Cardiac septum (tissue), 1 donor: ENCODE measurements around the gene LAMC3. TPM values are rescaled to one million over a fixed set of nuclear protein-coding genes. Genes with fewer than 3 reads are reported as not detected.

Experiments used
- DNase-seq: peaks from one replicate; pipeline ENCODE4 v3.0.0-alpha.2; 2020; ENCODE audit warnings: low spot score
- intact Hi-C: fragments of 100-400 bp; cut with DNase I; formaldehyde crosslinking; loops from one replicate; pipeline ENCODE4 v1.14.0; 2022
- total RNA-seq: library from RNA; stranded (reverse); fragmentation: NEBNext Ultra II Directional; extraction: Animal tissue kit (Norgen Biotek cat#: 25700); gene quantifications from one replicate; pipeline ENCODE4 v1.2.1, GENCODE V29; 2021
- donor health status: DM: no; HTN: no; CAD: no.

The LAMC3 gene
- total RNA-seq, 1 donor from 2014 or later: 0.89 TPM

DNA sequence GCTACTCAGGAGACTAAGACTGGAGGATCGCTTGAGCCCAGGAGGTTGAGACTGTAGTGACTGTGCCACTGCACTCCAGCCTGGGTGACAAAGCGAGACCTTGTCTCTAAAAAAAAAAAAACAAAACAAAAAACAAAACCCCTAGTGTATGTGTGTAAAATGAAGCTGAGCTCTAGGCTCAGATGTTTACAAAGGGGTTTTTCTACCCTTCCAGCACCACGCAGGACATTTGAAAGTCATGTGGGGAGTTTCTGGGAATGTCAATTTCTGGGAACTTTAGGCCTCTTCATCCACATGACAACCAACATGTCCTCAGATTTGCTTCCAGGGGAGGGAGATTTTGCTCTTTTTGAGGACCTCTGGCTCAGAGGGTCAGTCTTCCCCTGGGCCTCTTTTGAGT is 44.9 kb downstream of the LAMC3 start:
- no peak for DNase-seq
- intact Hi-C loops: no loop called here

DNA sequence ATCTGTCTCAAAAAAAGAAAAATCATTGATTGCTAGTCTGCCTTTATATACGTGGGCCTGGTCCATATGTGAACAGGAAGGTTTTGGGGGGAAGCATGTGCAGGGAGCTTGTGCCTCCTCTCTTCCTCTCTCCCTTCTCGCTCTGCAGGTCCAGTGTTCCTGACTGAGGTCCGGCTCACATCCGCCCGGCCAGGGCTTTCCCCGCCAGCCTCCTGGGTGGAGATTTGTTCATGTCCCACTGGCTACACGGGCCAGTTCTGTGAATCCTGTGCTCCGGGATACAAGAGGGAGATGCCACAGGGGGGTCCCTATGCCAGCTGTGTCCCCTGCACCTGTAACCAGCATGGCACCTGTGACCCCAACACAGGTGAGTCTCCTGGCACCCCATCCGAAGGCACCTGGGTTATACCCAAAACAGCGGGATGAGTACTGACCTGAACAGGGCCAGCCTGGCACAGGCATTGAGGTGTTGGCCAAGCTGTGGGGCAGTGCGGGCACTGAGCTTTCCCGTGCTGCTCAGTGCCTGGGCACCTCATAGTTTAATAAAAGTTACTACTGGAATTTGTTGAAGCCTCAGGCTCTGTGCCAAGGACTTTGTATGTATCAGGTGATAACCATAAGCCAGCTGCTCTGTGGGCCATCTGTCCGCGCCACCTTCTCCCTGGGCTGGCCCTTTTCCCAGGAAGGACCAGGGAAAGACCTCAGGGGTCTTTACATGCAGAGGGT is 48.0 kb downstream of the LAMC3 start:
- DNase-seq: no peak
- intact Hi-C loops: loop anchor here (5.0 kb wide), 2 partner anchors 70 to 280 kb away; partner anchors contain the start of gene NUP214

DNA sequence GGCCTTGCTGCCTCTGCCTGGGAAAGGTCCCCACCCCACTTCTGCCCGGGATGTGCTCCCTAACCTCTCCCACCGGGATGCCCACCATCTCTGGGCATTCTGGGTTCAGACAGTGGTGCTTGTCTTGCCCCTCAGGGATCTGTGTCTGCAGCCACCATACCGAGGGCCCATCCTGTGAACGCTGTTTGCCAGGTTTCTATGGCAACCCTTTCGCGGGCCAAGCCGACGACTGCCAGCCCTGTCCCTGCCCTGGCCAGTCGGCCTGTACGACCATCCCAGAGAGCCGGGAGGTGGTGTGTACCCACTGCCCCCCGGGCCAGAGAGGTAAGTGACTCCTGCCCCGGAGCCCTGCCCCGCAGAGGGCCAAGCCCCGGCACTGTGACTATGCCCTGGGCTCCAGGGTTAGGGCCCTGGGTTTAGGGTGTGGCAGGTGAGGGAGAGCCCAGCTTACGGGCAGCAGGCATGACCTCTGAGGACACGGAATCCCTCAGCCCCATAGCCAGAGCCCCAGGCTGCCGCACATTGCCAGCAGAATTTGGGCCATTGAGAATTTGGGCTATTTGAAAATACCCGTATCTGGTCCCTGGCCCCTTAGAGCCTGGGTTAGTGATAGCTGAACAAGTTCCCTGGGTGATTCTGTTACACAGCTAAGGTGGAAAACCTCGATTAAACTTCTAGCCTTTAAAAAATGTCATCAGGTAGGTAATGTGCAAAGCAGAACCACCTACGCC is 52.1 kb downstream of the LAMC3 start:
- no peak for DNase-seq
- intact Hi-C loops: no loop called here

DNA sequence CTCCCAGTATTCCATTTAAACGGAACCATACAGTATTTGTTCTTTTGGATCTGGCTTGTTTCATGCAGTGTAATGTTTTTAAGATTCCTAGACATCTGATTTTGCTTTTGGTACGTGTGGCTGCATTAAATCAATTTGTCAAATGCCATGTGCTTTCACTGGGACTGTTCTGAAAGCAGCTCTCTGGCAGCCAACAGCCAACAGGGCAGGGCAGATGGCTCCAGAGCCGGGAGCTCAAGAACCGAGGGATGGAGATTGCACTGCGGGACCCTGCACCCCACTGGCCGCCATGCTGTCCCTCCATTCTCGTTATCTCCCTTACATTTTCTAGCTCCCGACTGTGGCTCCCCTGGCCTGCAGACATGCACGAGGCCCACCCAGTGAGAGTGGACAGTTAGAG is 54.0 kb downstream of the LAMC3 start:
- DNase-seq: no peak
- intact Hi-C loops: no loop called here

DNA sequence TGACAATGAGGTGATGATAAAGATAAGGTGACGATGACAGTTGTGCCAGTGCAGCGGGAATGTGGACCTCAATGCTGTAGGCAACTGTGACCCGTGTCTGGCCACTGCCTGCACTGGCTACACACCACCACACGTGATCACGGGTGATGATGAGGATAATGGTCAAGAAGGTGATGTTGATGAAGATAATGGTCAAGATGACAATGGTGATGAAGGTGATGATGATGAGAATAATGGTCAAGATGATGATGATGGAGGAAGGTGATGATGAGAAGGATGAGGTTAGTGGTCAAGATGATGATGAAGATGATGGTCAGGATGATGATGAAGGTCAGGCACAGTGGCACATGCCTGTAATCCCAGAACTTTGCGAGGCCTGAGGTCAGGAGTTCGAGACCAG is 56.6 kb downstream of the LAMC3 start:
- no peak for DNase-seq
- intact Hi-C loops: no loop called here

DNA sequence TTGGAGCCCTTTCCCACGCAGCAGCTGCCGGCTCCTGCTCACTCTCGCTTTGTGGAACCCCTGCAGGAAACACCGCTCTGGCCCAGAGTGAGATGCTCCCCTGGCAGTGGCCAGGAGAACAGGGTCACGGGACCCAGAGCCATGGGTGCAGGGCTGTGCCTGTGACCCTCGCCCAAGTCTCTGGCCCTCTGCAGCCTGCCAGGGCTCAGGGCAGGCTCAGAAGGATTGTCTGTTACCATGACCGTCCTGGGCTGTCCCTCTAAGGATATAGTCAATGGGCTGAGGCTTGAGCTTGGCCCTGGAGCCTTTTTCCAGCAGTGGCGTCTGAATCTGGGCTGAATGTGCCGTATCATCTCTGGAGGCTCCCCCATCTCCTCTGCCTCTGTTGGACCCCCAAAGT is 58.7 kb downstream of the LAMC3 start:
- no peak for DNase-seq
- intact Hi-C loops: no loop called here

DNA sequence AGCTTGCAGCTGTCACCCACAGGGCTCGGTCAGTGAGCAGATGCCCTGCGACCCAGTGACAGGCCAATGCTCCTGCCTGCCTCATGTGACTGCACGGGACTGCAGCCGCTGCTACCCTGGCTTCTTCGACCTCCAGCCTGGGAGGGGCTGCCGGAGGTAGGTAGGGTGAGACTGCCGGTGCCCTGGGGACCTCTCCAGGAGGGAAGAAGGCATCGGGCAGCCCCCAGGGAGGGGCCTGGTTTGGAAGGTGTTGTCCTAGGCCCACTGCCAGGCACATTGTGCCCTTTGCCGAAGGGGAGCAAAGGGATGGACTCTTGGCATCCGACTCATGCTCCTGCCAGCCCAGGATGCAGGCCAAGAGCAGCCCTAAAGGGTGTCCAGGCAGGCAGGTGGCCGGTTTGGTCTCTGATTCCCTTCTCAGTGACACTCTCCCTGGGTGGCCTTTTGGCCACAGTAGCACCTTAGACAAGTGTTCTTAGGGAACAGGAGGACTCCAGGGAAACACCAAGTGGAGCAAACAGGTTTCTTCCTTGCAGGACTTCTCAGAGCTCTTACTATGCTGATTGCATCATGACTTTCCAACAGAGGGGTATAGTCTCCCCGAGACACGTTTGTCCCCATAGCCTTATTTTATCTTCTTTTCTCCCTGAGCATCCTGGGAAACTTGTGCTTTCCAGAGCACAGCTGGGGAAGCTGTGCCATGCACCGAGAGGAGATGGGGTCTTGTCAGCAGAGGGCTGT is 59.3 kb downstream of the LAMC3 start:
- no peak for DNase-seq
- intact Hi-C loops: no loop called here

DNA sequence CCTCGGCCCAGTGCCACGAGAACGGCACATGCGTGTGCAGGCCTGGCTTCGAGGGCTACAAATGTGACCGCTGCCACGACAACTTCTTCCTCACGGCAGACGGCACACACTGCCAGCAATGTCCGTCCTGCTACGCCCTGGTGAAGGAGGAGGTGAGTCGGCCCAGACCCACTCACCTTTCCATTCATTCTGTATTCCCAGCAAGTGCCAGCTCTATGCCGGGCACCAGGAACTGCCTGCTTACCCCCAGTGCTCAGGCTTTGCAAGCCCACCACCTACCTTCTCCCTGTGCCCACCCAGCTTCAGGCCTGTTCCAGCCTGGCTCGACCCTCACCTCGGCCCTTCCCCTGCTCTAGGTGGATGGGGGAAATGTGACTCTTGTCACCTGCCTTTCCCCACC is 60.7 kb downstream of the LAMC3 start:
- intact Hi-C loops: no loop called here
- DNase-seq: no peak

DNA sequence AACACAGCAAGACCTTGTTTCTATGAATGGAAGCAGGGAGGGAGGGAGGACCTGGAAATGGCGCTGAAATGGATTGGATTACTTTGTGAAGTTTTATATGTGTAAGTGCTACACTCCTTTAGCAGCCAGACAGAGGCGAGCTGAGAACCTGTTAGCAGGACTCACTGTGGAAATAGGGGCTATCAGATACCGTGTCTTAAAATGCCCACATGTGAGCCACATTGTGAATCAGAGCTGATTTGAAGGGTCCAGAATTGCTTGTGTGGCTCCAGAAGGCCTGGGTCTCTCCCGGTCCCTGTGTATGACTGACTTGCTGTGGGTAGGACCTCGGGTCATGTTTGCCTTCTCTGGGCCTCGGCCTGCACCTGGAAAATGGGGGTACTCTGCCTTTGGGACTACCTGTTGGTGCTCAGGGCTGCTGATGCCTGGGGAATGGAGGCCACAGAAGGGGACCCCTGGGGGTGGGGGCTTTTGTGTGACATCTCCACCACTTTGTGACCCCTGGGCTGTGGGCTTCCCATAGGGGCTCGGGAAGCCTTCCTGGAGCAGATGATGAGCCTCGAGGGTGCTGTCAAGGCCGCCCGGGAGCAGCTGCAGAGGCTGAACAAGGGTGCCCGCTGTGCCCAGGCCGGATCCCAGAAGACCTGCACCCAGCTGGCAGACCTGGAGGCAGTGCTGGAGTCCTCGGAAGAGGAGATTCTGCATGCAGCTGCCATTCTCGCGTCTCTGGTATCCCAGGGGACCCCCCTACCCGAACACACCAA is 63.3 kb downstream of the LAMC3 start:
- no peak for DNase-seq
- intact Hi-C loops: no loop called here

DNA sequence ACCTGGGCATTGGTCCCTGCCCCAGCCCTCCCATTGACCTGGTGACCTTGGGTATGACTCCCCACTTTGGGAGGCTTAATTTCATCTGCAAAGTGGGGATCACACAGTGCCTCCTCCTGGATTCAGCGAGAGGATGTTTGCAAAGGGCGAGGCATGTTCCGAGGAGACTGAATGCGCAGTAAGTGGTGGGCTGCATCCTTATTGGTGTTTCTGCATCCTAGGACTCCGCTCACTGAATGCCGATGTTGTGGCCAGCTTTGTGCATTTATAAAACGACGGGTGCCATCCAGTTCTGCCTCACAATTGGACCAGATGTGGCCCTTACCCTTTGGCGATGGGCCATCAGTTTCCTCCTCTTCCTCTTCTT is 63.9 kb downstream of the LAMC3 start:
- intact Hi-C loops: no loop called here
- no peak for DNase-seq

DNA sequence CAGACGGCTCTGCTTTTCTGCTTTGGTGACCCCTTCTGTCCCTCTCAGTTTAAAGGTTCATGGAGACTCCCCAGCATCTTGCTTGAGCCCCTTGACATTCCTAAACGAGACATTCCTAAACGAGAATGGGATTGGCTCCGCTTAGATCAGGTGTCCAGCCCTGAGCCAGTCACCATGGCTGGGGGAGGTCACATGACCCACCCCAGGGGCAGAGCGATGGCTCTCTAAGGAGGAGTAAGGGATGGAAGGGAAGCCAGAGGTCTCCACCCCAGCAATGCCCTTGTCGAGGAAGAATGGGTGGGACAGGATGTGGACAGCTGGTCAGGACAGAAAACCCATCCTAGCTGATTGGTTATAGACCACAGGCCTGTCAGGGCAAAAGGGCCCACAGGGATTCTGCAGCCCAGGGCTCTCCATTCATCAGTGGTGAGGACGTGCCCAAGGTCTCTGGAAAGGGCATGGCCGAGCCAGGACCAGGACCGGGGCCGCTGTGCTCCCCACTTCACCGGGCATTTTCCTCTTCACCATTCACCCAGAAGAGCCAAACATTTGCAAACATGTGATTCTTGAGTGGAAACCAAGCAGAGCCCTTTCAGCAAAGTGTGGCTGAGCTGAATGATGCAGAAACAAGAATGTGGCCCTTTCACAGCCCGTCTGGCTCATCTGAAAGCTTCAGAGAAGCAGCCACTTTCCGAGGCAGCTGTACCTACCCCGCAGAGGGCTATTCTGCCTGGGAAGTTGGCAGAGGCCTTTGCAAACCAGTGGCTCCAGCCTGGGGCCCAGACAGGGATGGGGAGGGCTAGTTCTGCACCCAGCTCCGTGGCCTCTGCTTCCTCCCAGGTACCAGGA is 67.6 kb downstream of the LAMC3 start:
- intact Hi-C loops: no loop called here
- DNase-seq: no peak

DNA sequence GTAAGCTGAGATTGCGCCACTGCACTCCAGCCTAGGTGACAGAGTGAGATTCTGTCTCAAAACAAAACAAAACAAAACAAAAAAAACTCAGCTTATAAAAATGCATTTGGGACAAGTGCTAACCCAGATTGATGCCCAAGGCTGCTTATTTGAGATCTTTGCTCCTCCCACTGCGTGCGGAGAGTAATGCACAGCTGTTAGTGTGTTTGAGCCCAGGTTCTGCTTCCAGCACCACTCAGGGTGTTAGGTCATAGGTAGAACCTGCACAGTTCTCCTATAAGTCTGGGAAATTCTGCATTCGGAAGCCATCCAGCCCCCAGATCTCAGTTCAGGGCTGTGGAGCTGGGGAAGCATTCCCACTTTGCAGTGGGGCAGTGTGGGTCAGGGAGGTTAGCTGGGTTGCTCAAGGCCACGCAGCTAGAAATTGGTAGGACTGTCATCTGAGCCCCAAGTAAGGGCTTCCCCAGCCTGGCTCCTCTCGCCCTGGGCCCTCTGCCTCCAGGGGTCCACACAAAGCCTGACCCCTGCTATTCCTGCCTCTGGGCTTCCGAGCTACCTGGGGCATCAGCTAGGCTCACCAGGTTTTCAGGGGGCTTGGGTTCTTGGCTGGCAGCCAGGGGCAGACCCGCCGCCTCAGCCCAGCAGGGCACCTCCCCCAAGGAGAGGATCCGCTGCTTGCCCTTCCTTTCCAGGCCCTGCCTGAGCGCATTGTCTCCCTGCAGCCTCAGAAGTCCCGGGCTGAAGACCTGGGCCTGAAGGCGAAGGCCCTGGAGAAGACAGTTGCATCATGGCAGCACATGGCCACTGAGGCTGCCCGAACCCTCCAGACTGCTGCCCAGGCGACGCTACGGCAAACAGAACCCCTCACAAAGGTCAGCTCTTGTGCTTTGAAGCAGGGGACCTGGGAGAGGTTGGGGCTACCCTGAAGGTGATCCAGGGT is 69.7 kb downstream of the LAMC3 start:
- intact Hi-C loops: no loop called here
- DNase-seq: no peak

DNA sequence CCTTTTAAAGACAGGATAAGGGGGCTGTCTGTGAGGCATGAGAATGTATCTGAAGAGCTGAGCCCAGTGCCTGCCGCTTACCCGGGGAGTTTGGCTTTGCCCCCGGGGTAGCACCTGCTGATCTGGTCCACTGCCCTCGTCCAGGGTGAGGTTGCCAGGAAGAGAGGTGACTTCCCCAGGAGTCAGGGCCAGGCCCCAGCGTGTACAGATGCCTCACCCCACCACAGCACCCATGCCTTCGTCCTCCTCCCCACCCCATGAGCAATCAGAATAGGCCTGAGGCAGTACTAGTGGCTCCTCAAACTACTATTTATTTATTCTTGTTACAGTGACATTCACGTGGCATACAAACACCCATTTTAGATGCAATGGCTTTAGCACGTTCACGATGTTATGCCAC is 71.6 kb downstream of the LAMC3 start:
- intact Hi-C loops: no loop called here

DNA sequence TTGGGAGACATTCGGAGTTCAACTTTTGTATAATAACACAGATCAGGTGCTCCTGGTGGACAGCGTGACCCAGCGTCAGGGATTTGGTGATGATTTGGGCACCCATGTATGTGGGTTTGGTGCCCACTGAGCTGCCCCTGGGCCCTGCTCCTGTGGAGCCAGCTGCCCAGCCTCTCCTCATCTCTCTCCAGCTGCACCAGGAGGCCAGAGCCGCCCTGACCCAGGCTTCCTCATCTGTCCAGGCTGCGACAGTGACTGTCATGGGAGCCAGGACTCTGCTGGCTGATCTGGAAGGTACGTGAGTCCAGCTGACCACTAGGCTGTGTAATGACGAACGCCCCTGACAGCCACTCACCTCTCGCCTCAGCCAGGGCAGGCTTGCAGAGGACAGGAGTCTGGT is 72.9 kb downstream of the LAMC3 start:
- DNase-seq: no peak
- intact Hi-C loops: no loop called here

More for the DNA sequence above, 71.6 kb downstream of the LAMC3 start:
- no peak for DNase-seq

DNA sequence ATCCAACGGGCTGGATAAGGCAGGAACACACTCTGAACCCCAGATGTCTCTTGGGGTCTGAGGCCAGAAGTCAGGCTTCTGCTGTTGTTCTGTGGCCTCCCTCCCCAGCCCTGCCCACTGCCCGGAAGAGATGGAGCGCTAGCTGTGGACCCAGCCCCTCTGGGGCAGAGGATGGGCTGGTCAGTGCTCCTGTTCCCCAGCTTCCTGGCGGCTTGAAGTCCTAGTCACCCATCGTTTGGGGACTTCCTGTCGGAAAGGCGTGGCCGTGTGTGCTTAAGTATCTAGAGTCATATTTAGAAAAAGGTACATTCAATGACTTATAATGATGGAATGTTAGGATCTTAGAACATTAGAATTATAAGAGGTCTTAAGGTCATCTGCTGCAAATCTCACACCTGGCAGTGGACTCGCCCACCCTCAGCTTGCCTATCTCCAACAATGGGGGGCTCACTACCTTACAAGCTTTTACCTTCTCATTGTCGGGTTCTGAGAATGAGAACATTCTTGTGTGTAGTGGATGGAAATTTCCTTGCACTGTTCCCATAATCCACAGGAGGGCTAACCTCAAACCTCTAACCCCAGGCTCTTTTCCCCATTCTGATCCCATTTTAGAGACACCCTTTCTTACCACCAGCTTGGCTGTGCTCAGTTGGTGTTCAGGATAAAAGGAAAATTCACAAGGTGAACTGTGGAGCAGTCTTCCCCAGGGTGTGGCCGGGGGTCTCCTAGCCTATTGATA is 74.0 kb downstream of the LAMC3 start:
- DNase-seq: no peak
- intact Hi-C loops: no loop called here

DNA sequence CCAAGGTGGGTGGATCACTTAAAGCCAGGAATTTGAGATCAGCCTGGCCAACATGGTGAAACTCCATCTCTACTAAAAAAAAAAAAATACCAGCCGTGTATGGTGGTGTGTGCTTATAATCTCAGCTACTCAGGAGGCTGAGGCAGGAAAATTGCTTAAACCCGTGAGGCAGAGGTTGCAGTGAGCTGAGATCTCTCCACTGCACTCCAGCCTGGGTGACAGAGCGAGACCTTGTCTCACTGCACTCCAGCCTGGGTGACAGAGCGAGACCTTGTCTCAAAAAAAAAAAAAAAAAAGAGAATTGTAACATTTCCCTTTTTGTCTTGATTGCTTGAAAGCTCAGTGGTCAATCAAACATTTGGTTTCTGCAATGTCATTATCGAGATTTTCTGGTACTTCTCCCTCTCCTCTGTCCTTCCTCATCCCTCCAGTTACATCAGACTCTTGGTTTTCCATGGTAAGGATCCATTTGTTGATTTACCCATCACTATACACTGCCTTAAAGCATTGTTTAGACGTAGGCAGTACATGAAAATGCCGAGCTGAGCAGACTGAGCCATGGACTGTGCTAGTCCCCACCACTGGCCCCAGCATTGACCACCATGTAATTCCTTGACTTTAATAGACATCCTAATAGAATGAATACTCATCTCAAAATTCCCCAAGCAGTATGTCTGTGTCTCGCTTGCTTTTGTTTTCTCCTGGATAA is 75.8 kb downstream of the LAMC3 start:
- intact Hi-C loops: no loop called here
- no peak for DNase-seq
